Testis (tissue), 2 donors: ENCODE data around the gene ZNF784.

Experiments used
- POLR2A ChIP-seq: fragments of 450-650 bp; IDR thresholded peaks from one replicate; pipeline ENCODE4 v1.6.1; 2017; ENCODE audit warnings: antibody characterized with exemption, mild to moderate bottlenecking, moderate library complexity
- TF ChIP-seq, protein P1 (sequence below), 3 experiments: fragments of 450-650 bp in 2 of 3; fragments of 200-600 bp in 1 of 3; sonication (generic) in 1 of 3; IDR thresholded peaks; one replicate each; pipeline ENCODE4 v1.5.1; 2016 to 2019; ENCODE audit warnings: antibody characterized with exemption in 3 of 3, mild to moderate bottlenecking in 2 of 3, moderate library complexity in 1 of 3

DNA sequence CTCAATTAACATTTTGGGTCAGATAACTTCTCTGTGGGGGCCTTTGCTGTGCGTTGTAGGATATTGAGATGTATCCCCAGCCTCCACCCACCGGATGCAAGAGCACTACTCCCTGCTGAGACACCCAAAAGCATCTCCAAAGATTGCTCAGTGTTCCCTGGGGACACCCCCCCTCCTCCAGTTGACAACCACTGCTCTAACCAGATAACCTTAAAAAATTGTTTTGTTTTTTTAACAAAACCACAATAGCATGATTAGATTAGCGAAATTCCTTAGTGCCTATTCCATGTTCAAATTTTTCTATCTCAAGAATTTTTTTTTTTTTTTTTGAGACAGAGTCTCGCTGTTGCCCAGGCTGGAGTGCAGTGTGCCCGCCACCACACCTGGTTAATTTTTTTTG lies 48.1 kb upstream of the ZNF784 start:
- TF ChIP-seq, protein P1, sequence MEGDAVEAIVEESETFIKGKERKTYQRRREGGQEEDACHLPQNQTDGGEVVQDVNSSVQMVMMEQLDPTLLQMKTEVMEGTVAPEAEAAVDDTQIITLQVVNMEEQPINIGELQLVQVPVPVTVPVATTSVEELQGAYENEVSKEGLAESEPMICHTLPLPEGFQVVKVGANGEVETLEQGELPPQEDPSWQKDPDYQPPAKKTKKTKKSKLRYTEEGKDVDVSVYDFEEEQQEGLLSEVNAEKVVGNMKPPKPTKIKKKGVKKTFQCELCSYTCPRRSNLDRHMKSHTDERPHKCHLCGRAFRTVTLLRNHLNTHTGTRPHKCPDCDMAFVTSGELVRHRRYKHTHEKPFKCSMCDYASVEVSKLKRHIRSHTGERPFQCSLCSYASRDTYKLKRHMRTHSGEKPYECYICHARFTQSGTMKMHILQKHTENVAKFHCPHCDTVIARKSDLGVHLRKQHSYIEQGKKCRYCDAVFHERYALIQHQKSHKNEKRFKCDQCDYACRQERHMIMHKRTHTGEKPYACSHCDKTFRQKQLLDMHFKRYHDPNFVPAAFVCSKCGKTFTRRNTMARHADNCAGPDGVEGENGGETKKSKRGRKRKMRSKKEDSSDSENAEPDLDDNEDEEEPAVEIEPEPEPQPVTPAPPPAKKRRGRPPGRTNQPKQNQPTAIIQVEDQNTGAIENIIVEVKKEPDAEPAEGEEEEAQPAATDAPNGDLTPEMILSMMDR (IDR thresholded peaks at IDR 0.05): no peak
- TF ChIP-seq POLR2A: no peak
